T-helper 1 cell (primary cell): ENCODE measurements around the gene NELFB.

ENCODE experiments used
- DNase-seq, 5 donors: peaks; one replicate each; pipeline ENCODE4 v3.0.0-alpha.2; 2012 to 2020

NELFB gene

GRCh38 chr9:137223078-137223970 lies 31.8 kb upstream of the NELFB start:
- peak; percentile 95 to 99 (median 97) for DNase-seq

GRCh38 chr9:137224830-137225694 lies 30.1 kb upstream of the NELFB start, which contains the start of gene CYSRT1:
CYSRT1 (plus strand) TSS chr9:137225174; CDS start chr9:137225622, 448 bp downstream.
- no peak for DNase-seq

DNA sequence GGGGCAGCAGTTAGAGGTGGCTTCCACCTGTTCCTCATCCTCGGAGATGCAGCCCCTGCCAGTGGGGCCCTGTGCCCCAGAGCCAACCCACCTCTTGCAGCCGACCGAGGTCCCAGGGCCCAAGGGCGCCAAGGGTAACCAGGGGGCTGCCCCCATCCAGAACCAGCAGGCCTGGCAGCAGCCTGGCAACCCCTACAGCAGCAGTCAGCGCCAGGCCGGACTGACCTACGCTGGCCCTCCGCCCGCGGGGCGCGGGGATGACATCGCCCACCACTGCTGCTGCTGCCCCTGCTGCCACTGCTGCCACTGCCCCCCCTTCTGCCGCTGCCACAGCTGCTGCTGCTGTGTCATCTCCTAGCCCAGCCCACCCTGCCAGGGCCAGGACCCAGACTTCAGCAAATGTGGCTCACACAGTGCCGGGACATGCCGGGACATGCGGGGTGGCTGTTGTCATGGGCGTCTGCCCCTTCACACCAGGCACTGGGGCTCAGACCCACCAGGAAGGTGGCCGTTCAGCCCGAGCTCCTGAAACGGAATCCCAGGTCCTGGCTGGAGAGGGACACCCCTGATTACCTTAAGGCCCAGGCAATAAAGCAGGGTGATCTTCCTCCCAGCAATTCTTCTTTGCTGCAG lies 29.3 kb upstream of the NELFB start:
- no peak for DNase-seq

DNA sequence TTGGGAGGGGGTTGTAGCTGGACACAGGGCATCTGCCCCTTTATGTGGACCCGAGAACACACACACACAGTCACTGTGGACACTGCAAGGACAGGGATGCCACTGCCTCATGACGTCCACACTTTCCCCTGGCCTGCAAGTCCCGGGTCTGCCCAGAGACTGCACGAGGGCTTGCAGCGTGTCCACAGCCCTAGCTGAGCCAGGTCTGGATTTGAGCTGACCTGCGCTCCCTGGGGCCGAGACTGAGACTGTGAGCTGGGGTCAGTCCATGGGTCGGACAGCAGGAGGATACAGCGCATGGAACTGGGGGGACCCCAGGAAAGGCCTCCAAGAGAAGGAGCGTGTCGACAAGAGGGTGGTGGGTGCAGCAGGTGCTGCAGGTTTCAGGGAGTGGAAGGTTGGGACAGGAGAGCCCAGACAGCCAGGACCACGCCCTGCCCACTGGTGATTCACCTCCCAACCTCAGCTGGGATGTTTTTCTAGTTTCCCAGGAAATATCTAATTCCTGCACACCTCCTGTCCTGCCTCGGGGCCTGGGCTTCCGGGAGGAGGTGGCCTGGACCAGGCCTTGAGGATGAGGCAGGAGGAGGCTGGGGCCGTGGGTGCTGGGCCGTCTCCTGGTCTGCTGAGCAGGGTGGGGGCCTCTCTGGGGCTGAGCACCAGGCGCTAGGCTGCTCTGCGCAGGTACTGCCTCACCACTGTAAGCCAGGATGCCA lies 28.6 kb upstream of the NELFB start:
- DNase-seq: no peak

DNA sequence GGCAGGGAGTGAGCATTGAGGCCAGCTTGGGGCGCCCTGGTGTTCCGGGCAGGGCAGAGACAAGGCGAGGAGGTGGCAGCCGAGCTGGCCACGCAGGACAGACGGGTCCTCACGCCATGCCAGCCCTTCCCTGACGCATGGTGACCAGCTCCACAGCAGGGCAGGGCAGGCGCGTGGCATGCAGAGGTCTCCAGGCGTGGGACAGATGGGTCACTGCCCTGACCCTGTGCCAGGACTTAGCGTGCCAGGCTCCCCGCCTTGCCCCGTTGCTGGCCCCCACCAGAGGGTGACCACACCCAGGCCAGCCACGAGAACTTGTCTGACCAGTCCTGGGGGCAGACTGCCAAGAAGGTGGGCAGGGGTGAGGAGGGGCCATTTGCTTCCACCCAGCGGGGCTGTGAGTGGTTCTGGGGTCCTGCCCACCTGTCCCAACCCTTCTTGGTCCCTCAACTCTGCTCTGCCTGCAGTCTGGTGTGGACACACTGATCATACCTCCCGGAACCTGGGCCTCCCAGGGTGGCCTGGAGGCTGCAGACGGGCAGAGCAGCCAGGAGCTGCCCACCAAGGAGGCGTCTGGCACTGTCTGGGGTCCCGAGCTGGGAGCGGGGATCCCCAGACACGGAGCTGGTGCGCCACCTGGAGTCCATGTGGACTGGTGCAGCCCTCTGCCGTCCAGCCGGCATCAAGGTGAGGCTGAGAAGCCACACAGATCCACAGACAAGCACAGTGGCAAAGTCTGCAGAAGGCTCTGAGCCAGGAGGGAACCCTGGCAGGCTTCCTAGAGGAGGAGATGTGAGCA lies 27.9 kb upstream of the NELFB start, which contains the start of gene RNF224:
TSS of gene RNF224 (plus strand) at position 449 of the 799 bp plus-strand sequence. CDS start 834 bp downstream, outside the sequence.
- DNase-seq: peak; percentile 55 to 78 (median 75)

GRCh38 chr9:137227853-137228505 lies 27.1 kb upstream of the NELFB start:
- DNase-seq: no peak

DNA sequence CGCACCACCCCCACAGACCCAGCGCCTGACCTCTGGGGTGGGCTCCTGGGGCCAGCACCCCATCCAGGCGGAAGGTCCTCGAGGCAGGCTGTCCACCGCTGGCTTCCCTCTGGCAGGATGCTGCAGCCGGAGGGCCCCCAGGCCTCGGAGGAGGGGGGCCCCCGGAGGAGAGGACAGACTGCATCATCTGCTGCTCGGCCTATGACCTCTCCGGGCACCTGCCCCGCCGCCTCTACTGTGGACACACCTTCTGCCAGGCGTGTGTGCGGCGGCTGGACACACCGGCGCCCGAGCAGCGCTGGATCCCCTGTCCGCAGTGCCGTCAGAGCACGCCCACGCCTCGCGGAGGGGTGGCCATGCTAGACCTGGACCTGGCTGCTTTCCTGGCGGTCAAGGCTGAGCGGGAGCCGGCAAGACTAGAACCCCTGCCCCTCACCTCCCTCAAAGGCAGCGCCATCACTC lies 26.6 kb upstream of the NELFB start:
- DNase-seq: no peak

DNA sequence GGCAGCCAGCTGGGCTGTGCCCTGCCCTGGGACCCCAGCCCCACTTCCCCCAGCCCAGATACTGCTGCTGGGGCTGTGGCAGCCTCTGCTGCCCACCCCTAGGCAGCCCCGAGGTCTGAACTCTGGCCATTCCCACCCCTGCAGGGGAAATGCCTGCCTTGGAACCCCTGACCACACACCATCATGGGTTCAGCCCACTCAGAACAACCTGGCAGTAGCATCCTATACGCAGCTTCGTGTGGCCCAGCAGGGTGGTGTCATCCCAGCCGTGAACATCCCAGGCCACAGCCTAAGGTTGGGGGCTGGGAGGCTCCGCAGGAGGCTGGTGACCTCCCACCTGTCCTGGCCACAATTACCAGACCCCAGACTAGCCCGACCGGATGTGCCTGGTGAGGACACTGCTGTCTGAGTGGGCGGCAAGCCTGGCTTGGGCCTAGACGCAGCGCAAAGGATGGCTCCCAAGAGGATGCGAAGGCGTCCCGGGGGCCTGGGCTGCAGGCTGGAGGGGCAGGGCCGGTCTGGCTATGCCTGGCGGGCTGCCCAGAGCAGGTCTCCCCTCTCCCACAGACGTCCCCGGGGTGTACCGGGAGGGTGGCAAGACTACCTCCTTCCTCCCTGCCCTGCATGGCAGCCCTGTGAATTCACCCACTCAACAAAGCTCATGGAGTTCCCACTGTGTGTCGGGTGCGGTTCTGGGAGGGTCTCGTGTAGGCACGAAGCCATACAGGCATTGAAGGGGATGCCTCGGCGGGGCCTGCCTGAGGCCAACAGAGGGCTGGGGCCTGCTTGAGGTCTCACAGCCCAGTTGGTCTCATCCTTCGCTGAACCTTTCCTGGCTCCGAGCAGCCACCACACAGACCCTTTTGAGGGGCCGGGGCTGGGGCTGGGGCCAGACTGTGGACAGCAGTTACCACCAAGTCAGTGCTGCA lies 25.9 kb upstream of the NELFB start:
- no peak for DNase-seq

GRCh38 chr9:137229903-137230704 lies 25.0 kb upstream of the NELFB start:
- DNase-seq: no peak

DNA sequence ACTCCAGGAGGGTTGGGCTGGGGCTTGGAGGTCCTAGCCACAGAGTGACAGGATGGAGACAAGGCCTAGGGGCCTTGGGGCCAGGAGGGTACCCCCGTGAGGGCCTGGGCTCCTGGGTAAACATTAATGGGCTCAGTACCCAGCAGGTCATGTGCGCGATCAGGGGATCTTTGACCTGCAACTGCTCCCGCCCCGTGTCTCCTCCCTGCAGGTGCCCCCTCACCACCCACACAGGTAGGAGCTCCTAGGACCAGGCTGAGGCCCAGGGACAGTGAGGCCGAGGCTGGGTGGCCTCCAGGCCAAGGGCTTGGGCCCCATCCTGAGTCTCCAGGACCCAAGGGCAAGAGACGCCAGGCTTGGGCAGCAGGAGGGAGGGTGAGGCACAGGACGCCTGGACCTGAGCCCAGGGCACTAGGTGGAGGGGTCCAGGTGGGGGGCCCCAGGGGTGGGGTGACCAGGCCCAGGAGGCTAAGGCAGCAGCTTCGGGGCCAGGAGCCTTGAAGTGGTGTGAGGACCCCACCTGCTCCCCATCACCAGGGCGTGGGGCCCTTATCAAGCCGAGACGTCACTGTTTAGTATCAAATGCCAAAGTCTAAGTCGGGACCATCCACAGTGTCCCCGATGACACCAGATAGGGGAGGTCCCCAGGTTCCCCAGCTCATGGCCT lies 24.3 kb upstream of the NELFB start, which contains the start of gene SLC34A3:
TSS of gene SLC34A3 (plus strand) at position 197 of the 667 bp plus-strand sequence. CDS start 802 bp downstream, outside the sequence.
- DNase-seq: no peak

GRCh38 chr9:137231372-137232039 lies 23.6 kb upstream of the NELFB start:
- no peak for DNase-seq

DNA sequence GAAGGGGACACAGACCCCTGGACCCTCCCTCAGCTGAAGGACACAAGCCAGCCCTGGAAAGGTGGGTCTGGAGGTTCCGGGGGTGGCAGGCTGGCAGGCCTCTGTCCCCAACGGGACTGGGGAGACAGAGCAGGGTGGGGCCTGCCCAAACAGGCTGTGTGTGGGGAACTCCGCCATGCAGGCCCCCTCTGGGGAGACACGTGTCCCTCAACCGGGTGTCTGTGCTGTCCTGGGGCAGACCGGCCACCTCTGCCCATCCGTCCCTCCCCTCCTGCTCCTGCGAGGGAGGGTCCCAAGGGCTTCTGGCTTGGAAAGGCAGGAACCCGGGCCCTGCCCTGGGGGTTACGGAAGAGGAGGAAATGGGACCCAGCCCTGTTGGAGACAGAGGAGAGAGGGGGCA lies 23.0 kb upstream of the NELFB start:
- no peak for DNase-seq

GRCh38 chr9:137232510-137232909 lies 22.6 kb upstream of the NELFB start:
- no peak for DNase-seq

DNA sequence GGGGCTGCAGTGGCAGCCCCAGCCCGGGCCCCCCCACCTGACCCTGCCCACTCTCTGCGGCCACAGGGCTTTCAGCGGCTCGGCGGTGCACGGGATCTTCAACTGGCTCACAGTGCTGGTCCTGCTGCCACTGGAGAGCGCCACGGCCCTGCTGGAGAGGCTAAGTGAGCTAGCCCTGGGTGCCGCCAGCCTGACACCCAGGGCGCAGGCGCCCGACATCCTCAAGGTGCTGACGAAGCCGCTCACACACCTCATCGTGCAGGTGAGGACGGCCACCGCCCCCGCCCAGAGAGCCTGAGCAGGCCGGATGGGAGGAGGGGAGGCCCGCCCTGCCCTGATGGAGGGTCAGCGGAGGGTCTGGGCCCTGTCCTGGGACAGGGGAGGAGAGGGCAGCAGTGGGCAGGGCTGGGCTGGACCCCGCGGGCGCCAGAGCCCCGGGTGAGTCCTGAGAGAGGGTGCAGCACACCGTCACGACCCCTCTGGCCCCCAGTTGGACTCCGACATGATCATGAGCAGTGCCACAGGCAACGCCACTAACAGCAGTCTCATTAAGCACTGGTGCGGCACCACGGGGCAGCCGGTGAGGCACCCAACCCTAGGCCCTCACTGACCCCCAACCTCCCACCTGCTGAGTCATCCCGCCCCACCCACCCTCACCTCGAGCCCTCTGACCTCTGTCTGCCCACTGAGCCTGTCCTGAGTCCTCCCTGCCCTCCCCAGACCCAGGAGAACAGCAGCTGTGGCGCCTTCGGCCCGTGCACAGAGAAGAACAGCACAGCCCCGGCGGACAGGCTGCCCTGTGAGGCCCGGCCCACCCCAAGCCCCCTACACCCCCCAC lies 21.8 kb upstream of the NELFB start:
- no peak for DNase-seq

GRCh38 chr9:137234055-137234697 lies 21.0 kb upstream of the NELFB start:
- DNase-seq: peak in 1 of 5 donors; percentile 2
